IPS-18c (cell line): ENCODE measurements around the gene UBE2K.

Experiments
- H3K4me3 ChIP-seq: 2 replicates; pipeline ENCODE4 v1.7.0; 2013; ENCODE audit warnings: low read depth, mild to moderate bottlenecking, low read length, moderate library complexity; ENCODE audit not compliant: insufficient read depth
- H3K9me3 ChIP-seq: one replicate; pipeline ENCODE4 v1.6.1; 2013; ENCODE audit warnings: mild to moderate bottlenecking, low read length, moderate library complexity; ENCODE audit not compliant: control insufficient read depth, insufficient read depth

The UBE2K gene

GRCh38 chr4:39814403-39815185 is 116.7 kb downstream of the UBE2K start:
- no peaks in the 10 kb centered on the region for H3K9me3 ChIP-seq

GRCh38 chr4:39818646-39819045 is 120.7 kb downstream of the UBE2K start:
- Histone ChIP-seq H3K9me3 (no peaks in the 10 kb centered on the region), H3K4me3 (no peak overlapping the region)

More at GRCh38 chr4:39814403-39815185, 116.7 kb downstream of the UBE2K start:
- H3K4me3 ChIP-seq: no peak overlapping the region

DNA sequence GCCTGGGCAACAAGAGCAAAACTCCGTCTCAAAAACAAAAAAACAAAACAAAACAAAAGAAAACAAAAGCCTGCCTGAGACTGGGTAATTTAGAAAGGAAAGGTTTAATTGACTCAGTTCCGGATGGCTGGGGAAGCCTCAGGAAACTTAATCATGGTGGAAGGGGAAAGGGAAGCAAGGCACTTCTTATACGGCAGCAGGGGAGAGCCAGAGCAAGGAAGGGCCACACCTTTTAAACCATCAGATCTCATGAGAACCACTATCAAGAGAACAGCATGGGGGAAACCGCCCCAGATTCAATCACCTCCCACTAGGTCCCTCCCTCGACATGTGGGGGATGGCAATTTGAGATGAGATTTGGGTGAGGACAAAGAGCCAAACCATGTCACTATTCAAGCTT is 122.2 kb downstream of the UBE2K start:
- Histone ChIP-seq H3K4me3 (no peak overlapping the region), H3K9me3 (no peaks in the 10 kb centered on the region)

DNA sequence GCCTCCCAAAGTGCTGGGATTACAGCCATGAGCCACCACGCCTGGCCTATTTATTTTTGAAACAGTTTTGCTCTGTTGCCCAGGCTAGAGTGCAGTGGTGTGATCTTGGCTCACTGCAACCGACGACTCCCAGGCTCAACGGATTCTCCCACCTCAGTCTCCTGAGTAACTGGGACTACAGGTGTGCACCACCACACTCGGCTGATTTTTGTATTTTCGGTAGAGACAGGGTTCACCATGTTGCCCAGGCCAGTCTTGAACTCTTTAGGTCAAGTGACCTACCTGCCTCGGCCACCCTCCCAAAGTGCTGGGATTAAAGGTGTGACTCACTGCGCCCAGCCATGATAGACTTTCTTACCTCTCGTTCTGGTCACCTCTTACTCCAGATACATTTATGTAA is 124.0 kb downstream of the UBE2K start:
- no peaks in the 10 kb centered on the region for H3K9me3 ChIP-seq
- H3K4me3 ChIP-seq: no peak overlapping the region

DNA sequence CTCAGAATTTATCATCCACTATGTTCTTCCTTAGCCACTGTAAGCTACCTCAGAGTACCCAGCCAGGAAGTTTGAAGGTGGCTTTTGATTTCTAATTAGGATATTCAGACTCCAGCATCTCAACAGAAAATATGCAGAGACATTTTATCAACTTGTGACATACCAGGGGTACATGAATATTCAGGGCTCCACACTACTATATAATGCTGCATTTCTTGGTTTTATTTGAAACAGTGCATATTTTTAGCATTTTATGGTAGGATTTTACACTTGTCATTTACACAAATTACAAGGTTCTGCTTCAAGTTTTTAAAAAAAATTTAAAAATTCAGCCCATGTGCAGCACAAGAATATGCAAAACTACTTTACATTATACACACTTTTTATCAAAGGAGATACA is 124.7 kb downstream of the UBE2K start:
- H3K9me3 ChIP-seq: no peaks in the 10 kb centered on the region
- no peak overlapping the region for H3K4me3 ChIP-seq

DNA sequence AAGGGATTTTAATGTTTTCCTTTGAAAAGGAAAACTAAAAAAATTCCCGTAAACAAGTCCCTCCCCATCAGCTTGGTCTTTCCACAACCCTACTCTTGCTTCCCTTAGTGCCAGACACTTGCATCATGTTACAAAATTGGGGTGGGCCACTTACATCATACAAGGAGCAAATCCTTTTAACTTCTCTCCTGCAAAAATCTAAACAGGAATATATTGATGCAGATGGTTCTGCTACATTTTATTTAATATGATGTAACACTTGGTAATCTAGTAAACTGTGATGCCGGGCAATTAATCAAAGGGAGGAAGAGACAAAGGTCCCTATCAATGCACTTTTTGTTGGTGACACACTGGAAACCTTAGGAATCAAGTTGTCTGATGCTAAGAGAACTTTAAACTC is 125.3 kb downstream of the UBE2K start:
- Histone ChIP-seq H3K4me3 (no peak overlapping the region), H3K9me3 (no peaks in the 10 kb centered on the region)

- no peaks in the 10 kb centered on the region for H3K9me3 ChIP-seq
- no peak overlapping the region for H3K4me3 ChIP-seq
These were observed 127.2 kb downstream of the UBE2K start for GRCh38 chr4:39825090-39825489.

- no peaks in the 10 kb centered on the region for H3K9me3 ChIP-seq
- H3K4me3 ChIP-seq: no peak overlapping the region
These were observed 127.8 kb downstream of the UBE2K start for GRCh38 chr4:39825741-39826231.
